ENCODE measurements around the gene DLGAP5.

DNA sequence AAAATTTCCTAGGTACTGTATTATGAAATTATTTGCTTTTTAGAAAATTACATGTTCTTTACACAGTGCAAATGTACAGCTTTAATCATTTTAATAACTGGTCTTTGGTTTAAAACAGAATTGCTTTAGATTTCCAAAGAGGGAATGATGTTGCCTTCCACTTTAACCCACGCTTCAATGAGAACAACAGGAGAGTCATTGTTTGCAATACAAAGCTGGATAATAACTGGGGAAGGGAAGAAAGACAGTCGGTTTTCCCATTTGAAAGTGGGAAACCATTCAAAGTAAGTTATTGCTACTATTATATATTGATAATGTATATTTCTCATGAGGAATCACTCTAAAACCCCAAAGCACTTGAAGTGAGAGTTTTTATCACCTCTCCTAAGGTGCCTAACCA lies 48.9 kb downstream of the DLGAP5 start:
- TF ChIP-seq, protein P1, sequence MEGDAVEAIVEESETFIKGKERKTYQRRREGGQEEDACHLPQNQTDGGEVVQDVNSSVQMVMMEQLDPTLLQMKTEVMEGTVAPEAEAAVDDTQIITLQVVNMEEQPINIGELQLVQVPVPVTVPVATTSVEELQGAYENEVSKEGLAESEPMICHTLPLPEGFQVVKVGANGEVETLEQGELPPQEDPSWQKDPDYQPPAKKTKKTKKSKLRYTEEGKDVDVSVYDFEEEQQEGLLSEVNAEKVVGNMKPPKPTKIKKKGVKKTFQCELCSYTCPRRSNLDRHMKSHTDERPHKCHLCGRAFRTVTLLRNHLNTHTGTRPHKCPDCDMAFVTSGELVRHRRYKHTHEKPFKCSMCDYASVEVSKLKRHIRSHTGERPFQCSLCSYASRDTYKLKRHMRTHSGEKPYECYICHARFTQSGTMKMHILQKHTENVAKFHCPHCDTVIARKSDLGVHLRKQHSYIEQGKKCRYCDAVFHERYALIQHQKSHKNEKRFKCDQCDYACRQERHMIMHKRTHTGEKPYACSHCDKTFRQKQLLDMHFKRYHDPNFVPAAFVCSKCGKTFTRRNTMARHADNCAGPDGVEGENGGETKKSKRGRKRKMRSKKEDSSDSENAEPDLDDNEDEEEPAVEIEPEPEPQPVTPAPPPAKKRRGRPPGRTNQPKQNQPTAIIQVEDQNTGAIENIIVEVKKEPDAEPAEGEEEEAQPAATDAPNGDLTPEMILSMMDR (optimal IDR thresholded peaks at IDR 0.05 in 1 of 3, IDR thresholded peaks at IDR 0.05 in 1 of 3, conservative IDR thresholded peaks at IDR 0.05 in 1 of 3; ENCODE audit: extremely low read depth in 1 of 3, insufficient read depth in 2 of 3, low read length in 3 of 3) = no peak
- TF ChIP-seq EZH2 (IDR thresholded peaks at IDR 0.05; ENCODE audit: low read length) = no peak
